Measurements from ENCODE around the gene WSB1.

The WSB1 gene

DNA sequence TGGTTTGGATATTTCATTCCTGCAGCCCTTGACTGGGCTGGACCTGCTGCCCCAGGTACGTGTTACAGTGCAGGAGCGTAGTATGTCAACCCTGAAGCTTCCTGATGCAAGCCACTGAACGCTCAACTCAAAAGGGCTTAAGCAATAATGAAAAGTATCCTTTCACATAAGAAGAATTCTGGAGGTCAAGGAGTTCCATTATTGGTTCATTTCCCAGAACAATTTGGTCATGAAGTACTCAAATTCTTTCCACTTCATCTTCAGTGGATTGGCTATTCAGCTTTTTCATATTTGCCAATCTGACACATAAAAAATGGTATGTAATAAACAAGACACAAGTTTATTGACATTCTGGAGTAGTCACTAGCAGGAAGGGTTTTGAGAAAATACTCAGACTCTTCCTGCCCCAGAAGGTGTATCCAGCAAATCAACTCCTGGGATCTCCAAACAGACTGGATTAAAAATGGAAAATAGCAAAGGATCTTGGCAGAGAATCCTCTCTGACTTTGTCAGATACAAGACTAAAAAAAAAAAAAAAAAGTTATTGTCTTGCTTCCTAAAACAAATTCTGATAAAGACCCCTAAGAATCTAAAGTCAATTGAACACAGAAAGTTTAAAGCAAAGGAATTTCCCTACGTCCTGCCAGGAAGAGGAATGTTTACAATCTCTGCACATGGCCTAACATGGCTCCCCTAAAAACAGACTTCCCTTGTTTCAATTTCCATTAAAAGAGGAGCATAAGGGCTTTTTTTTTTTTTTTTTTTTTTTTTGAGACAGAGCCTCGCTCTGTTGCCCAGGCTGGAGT, 37.5 kb upstream of the WSB1 start:
- H3K4me2 ChIP-seq (ENCODE audit: low read depth, low read length, poor library complexity, severe bottlenecking): no peak overlapping the region
- H3K4me3 ChIP-seq (ENCODE audit: low read length, poor library complexity, severe bottlenecking): no peak overlapping the region
- no peaks in the 10 kb centered on the region for H3K9me3 ChIP-seq (ENCODE audit: insufficient read depth, low read depth, low read length)
- no peaks in the 10 kb centered on the region for H3K36me3 ChIP-seq (ENCODE audit: insufficient read depth, low read length)
- H3K4me1 ChIP-seq (ENCODE audit: insufficient read depth, low read length, poor library complexity, severe bottlenecking): no peaks in the 10 kb centered on the region
- H2AFZ ChIP-seq (ENCODE audit: low read length): no peak overlapping the region; the same call in 1 of the 2 replicates
- no peaks in the 10 kb centered on the region for H3K79me2 ChIP-seq (ENCODE audit: insufficient read depth, low read length)
- H3K27me3 ChIP-seq (ENCODE audit: insufficient read depth, low read length, poor library complexity, severe bottlenecking): no peaks in the 10 kb centered on the region
- H4K20me1 ChIP-seq (ENCODE audit: insufficient read depth, low read length, poor library complexity, severe bottlenecking): no peaks in the 10 kb centered on the region
- no peaks in the 10 kb centered on the region for H3K9me2 ChIP-seq (replicated peaks; ENCODE audit: low read depth, low read length)
- TF ChIP-seq EZH2phosphoT487 (IDR thresholded peaks at IDR 0.05; ENCODE audit: borderline replicate concordance): no peak
- TF ChIP-seq, protein P1, sequence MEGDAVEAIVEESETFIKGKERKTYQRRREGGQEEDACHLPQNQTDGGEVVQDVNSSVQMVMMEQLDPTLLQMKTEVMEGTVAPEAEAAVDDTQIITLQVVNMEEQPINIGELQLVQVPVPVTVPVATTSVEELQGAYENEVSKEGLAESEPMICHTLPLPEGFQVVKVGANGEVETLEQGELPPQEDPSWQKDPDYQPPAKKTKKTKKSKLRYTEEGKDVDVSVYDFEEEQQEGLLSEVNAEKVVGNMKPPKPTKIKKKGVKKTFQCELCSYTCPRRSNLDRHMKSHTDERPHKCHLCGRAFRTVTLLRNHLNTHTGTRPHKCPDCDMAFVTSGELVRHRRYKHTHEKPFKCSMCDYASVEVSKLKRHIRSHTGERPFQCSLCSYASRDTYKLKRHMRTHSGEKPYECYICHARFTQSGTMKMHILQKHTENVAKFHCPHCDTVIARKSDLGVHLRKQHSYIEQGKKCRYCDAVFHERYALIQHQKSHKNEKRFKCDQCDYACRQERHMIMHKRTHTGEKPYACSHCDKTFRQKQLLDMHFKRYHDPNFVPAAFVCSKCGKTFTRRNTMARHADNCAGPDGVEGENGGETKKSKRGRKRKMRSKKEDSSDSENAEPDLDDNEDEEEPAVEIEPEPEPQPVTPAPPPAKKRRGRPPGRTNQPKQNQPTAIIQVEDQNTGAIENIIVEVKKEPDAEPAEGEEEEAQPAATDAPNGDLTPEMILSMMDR (conservative IDR thresholded peaks at IDR 0.05; ENCODE audit: low read length): no peak
- H3F3A ChIP-seq (ENCODE audit: low read depth): no peaks in the 10 kb centered on the region
- H3K9ac ChIP-seq (ENCODE audit: low read depth, low read length, poor library complexity, severe bottlenecking): no peak overlapping the region

DNA sequence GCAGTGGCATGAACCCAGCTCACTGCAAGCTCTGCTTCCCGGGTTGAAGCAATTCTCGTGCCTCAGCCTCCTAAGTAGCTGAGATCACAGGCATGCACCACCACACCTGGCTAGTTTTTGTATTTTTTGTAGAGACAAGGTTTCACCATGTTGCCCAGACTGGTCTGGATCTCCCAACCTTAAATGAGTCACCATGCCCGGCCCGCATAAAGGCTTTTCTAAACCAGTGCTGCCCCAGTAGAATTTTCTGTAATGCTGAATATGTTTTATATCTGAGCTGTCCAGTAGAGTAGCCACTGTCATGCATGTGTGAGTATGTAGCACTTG, 36.9 kb upstream of the WSB1 start:
- Histone ChIP-seq H3K27me3 (ENCODE audit: insufficient read depth, low read length, poor library complexity, severe bottlenecking) (no peaks in the 10 kb centered on the region), H3K9ac (ENCODE audit: low read depth, low read length, poor library complexity, severe bottlenecking) (no peak overlapping the region), H3K9me3 (ENCODE audit: insufficient read depth, low read depth, low read length) (no peaks in the 10 kb centered on the region), H3K4me1 (ENCODE audit: insufficient read depth, low read length, poor library complexity, severe bottlenecking) (no peaks in the 10 kb centered on the region), H4K20me1 (ENCODE audit: insufficient read depth, low read length, poor library complexity, severe bottlenecking) (no peaks in the 10 kb centered on the region), H2AFZ (ENCODE audit: low read length) (no peak overlapping the region), H3K4me3 (ENCODE audit: low read length, poor library complexity, severe bottlenecking) (no peak overlapping the region), H3F3A (ENCODE audit: low read depth) (no peaks in the 10 kb centered on the region), H3K9me2 (replicated peaks; ENCODE audit: low read depth, low read length) (no peaks in the 10 kb centered on the region), H3K79me2 (ENCODE audit: insufficient read depth, low read length) (no peaks in the 10 kb centered on the region), H3K36me3 (ENCODE audit: insufficient read depth, low read length) (no peaks in the 10 kb centered on the region), H3K4me2 (ENCODE audit: low read depth, low read length, poor library complexity, severe bottlenecking) (no peak overlapping the region)
- TF ChIP-seq, protein P1 (conservative IDR thresholded peaks at IDR 0.05; ENCODE audit: low read length): no peak

DNA sequence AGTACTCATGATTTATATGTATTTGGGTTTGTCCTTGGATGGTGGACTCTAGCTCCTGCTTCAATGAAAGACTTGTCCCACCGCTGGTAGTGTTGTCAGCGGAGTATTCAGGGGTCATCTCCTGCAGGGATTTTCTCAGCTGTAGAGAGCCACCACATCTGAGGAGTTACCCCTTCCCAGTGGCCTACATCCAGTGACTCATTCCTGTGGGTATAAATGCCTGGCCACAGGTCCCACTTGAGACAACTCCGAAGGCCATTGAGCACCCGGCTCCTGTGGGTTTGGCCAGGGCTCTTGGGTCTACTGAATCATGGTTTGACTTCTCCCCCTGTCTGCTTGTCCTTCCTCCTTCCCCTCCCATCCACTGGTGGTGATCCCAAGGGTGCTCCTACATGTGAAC, 34.6 kb upstream of the WSB1 start:
- H3K9ac ChIP-seq (ENCODE audit: low read depth, low read length, poor library complexity, severe bottlenecking): no peak overlapping the region
- H3K4me3 ChIP-seq (ENCODE audit: low read length, poor library complexity, severe bottlenecking): no peak overlapping the region
- no peaks in the 10 kb centered on the region for H3K9me3 ChIP-seq (ENCODE audit: insufficient read depth, low read depth, low read length)
- no peaks in the 10 kb centered on the region for H3K79me2 ChIP-seq (ENCODE audit: insufficient read depth, low read length)
- H3K4me2 ChIP-seq (ENCODE audit: low read depth, low read length, poor library complexity, severe bottlenecking): no peak overlapping the region
- TF ChIP-seq, protein P1 (conservative IDR thresholded peaks at IDR 0.05; ENCODE audit: low read length): no peak
- TF ChIP-seq EZH2phosphoT487 (IDR thresholded peaks at IDR 0.05; ENCODE audit: borderline replicate concordance): no peak
- H3K27me3 ChIP-seq (ENCODE audit: insufficient read depth, low read length, poor library complexity, severe bottlenecking): no peaks in the 10 kb centered on the region
- no peaks in the 10 kb centered on the region for H3K9me2 ChIP-seq (replicated peaks; ENCODE audit: low read depth, low read length)
- H4K20me1 ChIP-seq (ENCODE audit: insufficient read depth, low read length, poor library complexity, severe bottlenecking): no peaks in the 10 kb centered on the region
- no peaks in the 10 kb centered on the region for H3K36me3 ChIP-seq (ENCODE audit: insufficient read depth, low read length)
- no peaks in the 10 kb centered on the region for H3F3A ChIP-seq (ENCODE audit: low read depth)
- H2AFZ ChIP-seq (ENCODE audit: low read length): no peak overlapping the region
- no peaks in the 10 kb centered on the region for H3K4me1 ChIP-seq (ENCODE audit: insufficient read depth, low read length, poor library complexity, severe bottlenecking)
